ENCODE results near the gene TDRKH. TPM values are rescaled to one million over a fixed set of nuclear protein-coding genes. Genes with fewer than 3 reads are reported as not detected.
"Not testable (repeated sequence)": the region's sequence is repeated elsewhere in the genome, so short reads cannot be mapped to it uniquely, and the experiment has no call there.

TDRKH gene
- total RNA-seq, 1 experiment from 2014 or later = 5.6 TPM

DNA sequence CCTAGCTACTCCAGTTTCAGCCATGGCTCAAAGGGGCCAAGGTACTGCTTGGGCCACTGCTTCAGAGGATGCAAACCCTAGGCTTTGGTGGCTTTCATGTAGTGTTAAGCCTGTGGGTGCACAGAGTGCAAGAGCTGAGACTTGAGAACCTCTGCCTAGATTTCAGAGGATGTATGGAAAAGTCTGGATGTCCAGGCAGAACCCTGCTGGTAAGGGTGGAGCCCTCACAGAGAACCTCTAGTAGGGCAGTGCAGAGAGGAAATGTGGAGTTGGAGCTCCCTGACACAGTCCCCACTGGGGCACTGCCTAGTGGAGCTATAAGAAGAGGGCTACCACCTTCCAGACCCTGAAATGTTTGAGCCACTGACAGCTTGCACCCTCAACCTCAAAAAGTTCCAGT lies 52.8 kb downstream of the TDRKH start:
- Mint-ChIP-seq H3K27ac (ENCODE audit: low read depth, unreplicated experiment) (no peak overlapping the region), H3K4me1 (ENCODE audit: insufficient read depth, unreplicated experiment) (peaks cover 7% of the 10 kb centered on the region), H3K27me3 (ENCODE audit: insufficient read depth, unreplicated experiment) (peaks cover 14% of the 10 kb centered on the region), H3K36me3 (ENCODE audit: insufficient read depth, unreplicated experiment) (no peaks in the 10 kb centered on the region), H3K4me3 (ENCODE audit: unreplicated experiment) (no peak overlapping the region), H3K9me3 (ENCODE audit: unreplicated experiment) (peaks cover 9% of the 10 kb centered on the region)
- BruUV-seq (replicated peaks) = no TSS peak
- POLR2A ChIA-PET = no interaction called here
- intact Hi-C loops (cut with micrococcal nuclease) = loop anchor here (10.0 kb wide), 1 partner anchor 543 kb away; the partner anchor contains the start of genes PIP5K1A and VPS72
- no peak for TF ChIP-seq CTCF (IDR thresholded peaks at IDR 0.05; ENCODE audit: unreplicated experiment)
- no peak for DNase-seq (ENCODE audit: unreplicated experiment)
- CTCF ChIA-PET = interaction anchor here (0.7 to 4.1 kb wide), 9 partner anchors 20 to 292 kb away, joined by 3 to 24 read pairs (median 4); no protein-coding TSS in a partner anchor

GRCh38 chr1:151737026-151737425 lies 53.3 kb downstream of the TDRKH start:
- Mint-ChIP-seq H3K36me3 (ENCODE audit: insufficient read depth, unreplicated experiment) (no peaks in the 10 kb centered on the region), H3K27ac (ENCODE audit: low read depth, unreplicated experiment) (no peak overlapping the region), H3K4me1 (ENCODE audit: insufficient read depth, unreplicated experiment) (peaks cover 7% of the 10 kb centered on the region), H3K9me3 (ENCODE audit: unreplicated experiment) (peaks cover 9% of the 10 kb centered on the region), H3K27me3 (ENCODE audit: insufficient read depth, unreplicated experiment) (peaks cover 14% of the 10 kb centered on the region), H3K4me3 (ENCODE audit: unreplicated experiment) (no peak overlapping the region)
- intact Hi-C loops (cut with micrococcal nuclease) = loop anchor here (10.0 kb wide), 1 partner anchor 542 kb away; the partner anchor contains the start of genes PIP5K1A and VPS72
- ChIA-PET CTCF (interaction anchor here (0.7 to 4.1 kb wide), 6 partner anchors 20 to 292 kb away, joined by 3 to 24 read pairs (median 4); no protein-coding TSS in a partner anchor), POLR2A (no interaction called here)
- BruUV-seq (replicated peaks) = no TSS peak
- TF ChIP-seq CTCF (IDR thresholded peaks at IDR 0.05; ENCODE audit: unreplicated experiment) = no peak
- DNase-seq (ENCODE audit: unreplicated experiment) = no peak

- not testable (repeated sequence) for H3K4me1 Mint-ChIP-seq (ENCODE audit: insufficient read depth, unreplicated experiment); BruUV-seq (replicated peaks); H3K36me3 Mint-ChIP-seq (ENCODE audit: insufficient read depth, unreplicated experiment); DNase-seq (ENCODE audit: unreplicated experiment); H3K27ac Mint-ChIP-seq (ENCODE audit: low read depth, unreplicated experiment); H3K9me3 Mint-ChIP-seq (ENCODE audit: unreplicated experiment); H3K4me3 Mint-ChIP-seq (ENCODE audit: unreplicated experiment)
- POLR2A ChIA-PET = interaction anchor here (0.6 to 2.2 kb wide), 2 partner anchors 13 to 140 kb away, joined by 3 to 6 read pairs; partner anchors contain the start of gene RIIAD1
- CTCF ChIA-PET = interaction anchor here (0.6 to 4.1 kb wide), 59 partner anchors 10 to 672 kb away, joined by 3 to 53 read pairs (median 6); partner anchors contain the start of genes C2CD4D, CELF3 and RIIAD1
- peaks cover 27% of the 10 kb centered on the region for H3K27me3 Mint-ChIP-seq (ENCODE audit: insufficient read depth, unreplicated experiment)
- intact Hi-C loops (cut with micrococcal nuclease) = loop anchor here (2.0 to 10.0 kb wide), 2 partner anchors 41 to 539 kb away; partner anchors contain the start of genes PIP5K1A and VPS72
These were observed 56.3 kb downstream of the TDRKH start for GRCh38 chr1:151733995-151734394.

DNA sequence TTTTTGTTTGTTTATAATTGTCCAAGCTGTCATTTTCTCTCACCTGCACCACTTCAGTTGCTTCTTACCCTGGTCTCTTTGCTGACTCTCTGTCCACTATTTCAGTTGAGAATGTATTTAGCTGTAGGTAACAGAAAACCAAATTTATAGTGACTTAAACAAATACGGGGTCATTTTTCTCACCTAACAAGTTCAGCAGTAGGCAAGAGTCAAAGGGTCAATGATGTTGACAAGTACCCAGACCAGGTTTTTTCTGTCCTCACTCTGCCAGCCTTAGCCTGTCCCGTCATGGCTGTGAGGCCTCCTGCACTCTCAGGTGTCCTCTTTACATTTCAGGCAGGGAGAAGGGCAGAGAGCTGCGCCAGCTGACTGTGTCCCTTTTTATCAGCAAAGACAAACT lies 57.2 kb downstream of the TDRKH start:
- peaks cover 7% of the 10 kb centered on the region for H3K4me1 Mint-ChIP-seq (ENCODE audit: insufficient read depth, unreplicated experiment)
- H3K27me3 Mint-ChIP-seq (ENCODE audit: insufficient read depth, unreplicated experiment) = peaks cover 27% of the 10 kb centered on the region
- H3K9me3 Mint-ChIP-seq (ENCODE audit: unreplicated experiment) = peaks cover 9% of the 10 kb centered on the region
- no peak overlapping the region for H3K4me3 Mint-ChIP-seq (ENCODE audit: unreplicated experiment)
- no TSS peak for BruUV-seq (replicated peaks)
- intact Hi-C loops (cut with micrococcal nuclease) = loop anchor here (10.0 kb wide), 1 partner anchor 538 kb away; the partner anchor contains the start of genes PIP5K1A and VPS72
- no peaks in the 10 kb centered on the region for H3K36me3 Mint-ChIP-seq (ENCODE audit: insufficient read depth, unreplicated experiment)
- no peak for DNase-seq (ENCODE audit: unreplicated experiment)
- no peak for TF ChIP-seq CTCF (IDR thresholded peaks at IDR 0.05; ENCODE audit: unreplicated experiment)
- POLR2A ChIA-PET = interaction anchor here (0.6 to 2.2 kb wide), 2 partner anchors 12 to 139 kb away, joined by 3 to 6 read pairs; partner anchors contain the start of gene RIIAD1
- CTCF ChIA-PET = interaction anchor here (0.6 to 4.1 kb wide), 22 partner anchors 8 to 671 kb away, joined by 3 to 53 read pairs (median 12); partner anchors contain the start of genes C2CD4D, CELF3 and MRPL9
- H3K27ac Mint-ChIP-seq (ENCODE audit: low read depth, unreplicated experiment) = no peak overlapping the region
